Measurements from ENCODE around the gene FERMT1.

DNA sequence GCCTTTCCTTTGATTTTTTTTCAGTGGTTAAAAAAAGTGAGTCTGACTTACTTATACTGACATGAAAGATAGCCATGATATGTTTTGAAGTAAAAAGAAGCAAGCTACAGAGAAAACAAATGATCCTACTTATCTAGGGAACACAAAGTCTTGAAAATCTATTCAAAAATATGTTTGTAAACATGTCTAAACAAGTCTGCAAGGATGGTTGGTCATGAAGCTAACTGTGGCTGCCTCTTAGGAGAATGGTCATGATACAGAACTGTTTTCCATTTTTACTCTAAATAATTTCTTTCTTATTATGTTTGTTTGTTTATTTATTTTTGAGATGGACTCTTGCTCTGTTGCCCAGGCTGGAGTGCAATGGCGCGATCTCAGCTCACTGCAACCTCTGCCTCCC, 21.5 kb downstream of the FERMT1 start:
- TF ChIP-seq POLR2A (IDR thresholded peaks at IDR 0.05) = no peak
- TF ChIP-seq, protein P1, sequence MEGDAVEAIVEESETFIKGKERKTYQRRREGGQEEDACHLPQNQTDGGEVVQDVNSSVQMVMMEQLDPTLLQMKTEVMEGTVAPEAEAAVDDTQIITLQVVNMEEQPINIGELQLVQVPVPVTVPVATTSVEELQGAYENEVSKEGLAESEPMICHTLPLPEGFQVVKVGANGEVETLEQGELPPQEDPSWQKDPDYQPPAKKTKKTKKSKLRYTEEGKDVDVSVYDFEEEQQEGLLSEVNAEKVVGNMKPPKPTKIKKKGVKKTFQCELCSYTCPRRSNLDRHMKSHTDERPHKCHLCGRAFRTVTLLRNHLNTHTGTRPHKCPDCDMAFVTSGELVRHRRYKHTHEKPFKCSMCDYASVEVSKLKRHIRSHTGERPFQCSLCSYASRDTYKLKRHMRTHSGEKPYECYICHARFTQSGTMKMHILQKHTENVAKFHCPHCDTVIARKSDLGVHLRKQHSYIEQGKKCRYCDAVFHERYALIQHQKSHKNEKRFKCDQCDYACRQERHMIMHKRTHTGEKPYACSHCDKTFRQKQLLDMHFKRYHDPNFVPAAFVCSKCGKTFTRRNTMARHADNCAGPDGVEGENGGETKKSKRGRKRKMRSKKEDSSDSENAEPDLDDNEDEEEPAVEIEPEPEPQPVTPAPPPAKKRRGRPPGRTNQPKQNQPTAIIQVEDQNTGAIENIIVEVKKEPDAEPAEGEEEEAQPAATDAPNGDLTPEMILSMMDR (IDR thresholded peaks at IDR 0.05) = no peak
